Measurements from ENCODE around the gene ITIH2. TPM values are rescaled to one million over a fixed set of nuclear protein-coding genes. Genes with fewer than 3 reads are reported as not detected.

ITIH2 gene
- total and polyA plus RNA-seq, 9 of the 15 experiments (the other 6 are each of a cell fraction or from before 2014, with no cell fraction given), result 0.66 TPM; not detected in 8

GRCh38 chr10:7792541-7792940 lies 89.4 kb downstream of the ITIH2 start:
- no peak for ATAC-seq
- BruUV-seq (replicated peaks), result no TSS peak
- Histone ChIP-seq H3K79me2 (ENCODE audit: control insufficient read depth, insufficient read depth, low read length) (peaks cover 97% of the 10 kb centered on the region), H3K9me1 (ENCODE audit: control insufficient read depth, insufficient read depth, low read length) (no peaks in the 10 kb centered on the region), H3K4me3 (no peak overlapping the region), H3K36me3 (ENCODE audit: control insufficient read depth, insufficient read depth, low read length) (peaks cover 71% of the 10 kb centered on the region), H4K20me1 (replicated peaks; ENCODE audit: control insufficient read depth, insufficient read depth, low read length) (peaks cover 25% of the 10 kb centered on the region), H3K4me2 (ENCODE audit: insufficient read depth, low read length) (no peak overlapping the region), H3K27me3 (ENCODE audit: control insufficient read depth in 2 of 2, insufficient read depth in 2 of 2, low read length in 2 of 2) (no peaks in the 10 kb centered on the region), H3K9me3 (replicated peaks; ENCODE audit: control insufficient read depth, insufficient read depth, low read depth, low read length) (no peaks in the 10 kb centered on the region), H2AFZ (ENCODE audit: low read depth, low read length) (no peak overlapping the region), H3K27ac (ENCODE audit: extremely low read depth, low read depth, low read length) (no peak overlapping the region), H3K9ac (ENCODE audit: insufficient read depth in 1 of 2, low read depth in 2 of 2, low read length in 2 of 2) (no peak overlapping the region), H3K4me1 (replicated peaks in 1 of 2; ENCODE audit: control insufficient read depth in 2 of 2, insufficient read depth in 2 of 2, low read length in 2 of 2) (peaks cover 2 to 32% of the 10 kb centered on the region in 2 experiments; a peak in 4 of 5 replicates)
- in situ Hi-C loops (cut with MboI) (no loop called here), intact Hi-C loops (cut with micrococcal nuclease) (no loop called here)
- no peak for DNase-seq (ENCODE audit: extremely low read depth in 1 of 4, low spot score in 3 of 4)
- WGBS (ENCODE audit: insufficient coverage, low coverage, missing lambda C conversion rate), result 100% methylated on average over 1 of the region's 1 CpG
- no peak for FAIRE-seq
- ChIA-PET CTCF (ENCODE audit: low intra/inter-chr PET ratio) (no interaction called here), POLR2A (interaction anchor here (0.5 to 2.7 kb wide), 5 partner anchors 17 to 1481 kb away, joined by 3 to 10 read pairs (median 3); partner anchors contain the start of gene TAF3)
- TF ChIP-seq MYNN (IDR thresholded peaks at IDR 0.05) (no peak), MYNN (CRISPR knock-in tag; IDR thresholded peaks at IDR 0.05) (no peak), CBX2 (IDR thresholded peaks at IDR 0.05; ENCODE audit: insufficient read depth, low read length, poor library complexity, severe bottlenecking) (no peak), HINFP (tag; conservative IDR thresholded peaks at IDR 0.05; ENCODE audit: low read depth) (no peak), RHOXF2B (CRISPR knock-in tag; conservative IDR thresholded peaks at IDR 0.05) (no peak), CBFB (CRISPR knock-in tag; IDR thresholded peaks at IDR 0.05) (no peak), HMG20A (CRISPR knock-in tag; conservative IDR thresholded peaks at IDR 0.05) (no peak), XRCC4 (IDR thresholded peaks at IDR 0.05; ENCODE audit: extremely low read depth, insufficient read depth, insufficient read length) (no peak), ZEB2 (IDR thresholded peaks at IDR 0.05) (no peak), ZNF232 (CRISPR knock-in tag; IDR thresholded peaks at IDR 0.05) (no peak), JUN (IDR thresholded peaks at IDR 0.05; ENCODE audit: borderline replicate concordance, low read depth, low read length) (no peak), JUN (CRISPR knock-in tag; IDR thresholded peaks at IDR 0.05; ENCODE audit: borderline replicate concordance) (no peak), ZNF197 (CRISPR knock-in tag; IDR thresholded peaks at IDR 0.05; ENCODE audit: low read depth) (no peak), CEBPG (CRISPR knock-in tag; IDR thresholded peaks at IDR 0.05) (no peak), CEBPG (tag; conservative IDR thresholded peaks at IDR 0.05 in 1 of 2, IDR thresholded peaks at IDR 0.05 in 1 of 2) (no peak), CTBP1 (IDR thresholded peaks at IDR 0.05; ENCODE audit: borderline replicate concordance) (no peak), CBFA2T2 (conservative IDR thresholded peaks at IDR 0.05) (no peak), HDAC2 (IDR thresholded peaks at IDR 0.05) (no peak), L3MBTL2 (IDR thresholded peaks at IDR 0.05) (no peak)
- TF ChIP-seq, protein P1, sequence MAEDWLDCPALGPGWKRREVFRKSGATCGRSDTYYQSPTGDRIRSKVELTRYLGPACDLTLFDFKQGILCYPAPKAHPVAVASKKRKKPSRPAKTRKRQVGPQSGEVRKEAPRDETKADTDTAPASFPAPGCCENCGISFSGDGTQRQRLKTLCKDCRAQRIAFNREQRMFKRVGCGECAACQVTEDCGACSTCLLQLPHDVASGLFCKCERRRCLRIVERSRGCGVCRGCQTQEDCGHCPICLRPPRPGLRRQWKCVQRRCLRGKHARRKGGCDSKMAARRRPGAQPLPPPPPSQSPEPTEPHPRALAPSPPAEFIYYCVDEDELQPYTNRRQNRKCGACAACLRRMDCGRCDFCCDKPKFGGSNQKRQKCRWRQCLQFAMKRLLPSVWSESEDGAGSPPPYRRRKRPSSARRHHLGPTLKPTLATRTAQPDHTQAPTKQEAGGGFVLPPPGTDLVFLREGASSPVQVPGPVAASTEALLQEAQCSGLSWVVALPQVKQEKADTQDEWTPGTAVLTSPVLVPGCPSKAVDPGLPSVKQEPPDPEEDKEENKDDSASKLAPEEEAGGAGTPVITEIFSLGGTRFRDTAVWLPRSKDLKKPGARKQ (CRISPR knock-in tag; IDR thresholded peaks at IDR 0.05), result no peak
- TF ChIP-seq, protein P2, sequence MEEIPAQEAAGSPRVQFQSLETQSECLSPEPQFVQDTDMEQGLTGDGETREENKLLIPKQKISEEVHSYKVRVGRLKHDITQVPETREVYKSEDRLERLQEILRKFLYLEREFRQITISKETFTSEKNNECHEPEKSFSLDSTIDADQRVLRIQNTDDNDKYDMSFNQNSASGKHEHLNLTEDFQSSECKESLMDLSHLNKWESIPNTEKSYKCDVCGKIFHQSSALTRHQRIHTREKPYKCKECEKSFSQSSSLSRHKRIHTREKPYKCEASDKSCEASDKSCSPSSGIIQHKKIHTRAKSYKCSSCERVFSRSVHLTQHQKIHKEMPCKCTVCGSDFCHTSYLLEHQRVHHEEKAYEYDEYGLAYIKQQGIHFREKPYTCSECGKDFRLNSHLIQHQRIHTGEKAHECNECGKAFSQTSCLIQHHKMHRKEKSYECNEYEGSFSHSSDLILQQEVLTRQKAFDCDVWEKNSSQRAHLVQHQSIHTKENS (CRISPR knock-in tag; IDR thresholded peaks at IDR 0.05), result no peak

Measured in K562 (cell line).